Spinal cord (tissue), 10 donors: ENCODE results near the gene EFCC1. TPM values are rescaled to one million over a fixed set of nuclear protein-coding genes. Genes with fewer than 3 reads are reported as not detected.

Experiments used
- DNase-seq, 6 donors: peaks; one replicate each; pipeline versions ENCODE4 v3.0.0 to v3.0.0-alpha.2; 2013 to 2015; ENCODE audit warnings: low spot score in 6 of 6, low read depth in 4 of 6
- H3K27ac ChIP-seq: one replicate; pipeline ENCODE4 v1.5.1; 2013; ENCODE audit warnings: low read depth, low read length, control low read depth
- H3K27me3 ChIP-seq: one replicate; pipeline ENCODE4 v1.6.1; 2013; ENCODE audit warnings: low read length; ENCODE audit not compliant: control insufficient read depth, insufficient read depth
- H3K36me3 ChIP-seq: one replicate; pipeline ENCODE4 v1.6.1; 2013; ENCODE audit warnings: low read length; ENCODE audit not compliant: control insufficient read depth, insufficient read depth
- H3K4me1 ChIP-seq: one replicate; pipeline ENCODE4 v1.6.1; 2013; ENCODE audit warnings: low read length; ENCODE audit not compliant: control insufficient read depth, insufficient read depth
- H3K4me3 ChIP-seq: one replicate; pipeline ENCODE4 v1.5.1; 2013; ENCODE audit warnings: low read depth, low read length, control low read depth
- H3K9me3 ChIP-seq: one replicate; pipeline ENCODE4 v1.6.1; 2013; ENCODE audit warnings: low read length; ENCODE audit not compliant: control insufficient read depth, insufficient read depth
- WGBS: methylation state at CpG from one replicate; pipeline ENCODE4 v1.1.5; 2013; ENCODE audit warnings: missing lambda C conversion rate; ENCODE audit not compliant: insufficient coverage; 5-methylcytosine and 5-hydroxymethylcytosine counted together
- polyA plus RNA-seq, 2 donors: library from polyadenylated mRNA; unstranded; fragments of 120-200 nt; gene quantifications; one replicate each; pipeline ENCODE4 v1.2.1, GENCODE V29; 2013; ENCODE audit not compliant: insufficient read length in 2 of 2
- total RNA-seq, 2 donors: library from RNA; depleted of rRNA in 1 of 2; stranded (reverse); fragments of 120-200 nt in 1 of 2; fragments of >200 nt in 1 of 2; gene quantifications; one replicate each; pipeline versions ENCODE4 v1.2.3 to v1.2.4, GENCODE V29; 2013 to 2014
- donor health status: healthy.

EFCC1 gene
- total and polyA plus RNA-seq, 4 donors, result 0.89 to 5.2 (median 3.0) TPM

DNA sequence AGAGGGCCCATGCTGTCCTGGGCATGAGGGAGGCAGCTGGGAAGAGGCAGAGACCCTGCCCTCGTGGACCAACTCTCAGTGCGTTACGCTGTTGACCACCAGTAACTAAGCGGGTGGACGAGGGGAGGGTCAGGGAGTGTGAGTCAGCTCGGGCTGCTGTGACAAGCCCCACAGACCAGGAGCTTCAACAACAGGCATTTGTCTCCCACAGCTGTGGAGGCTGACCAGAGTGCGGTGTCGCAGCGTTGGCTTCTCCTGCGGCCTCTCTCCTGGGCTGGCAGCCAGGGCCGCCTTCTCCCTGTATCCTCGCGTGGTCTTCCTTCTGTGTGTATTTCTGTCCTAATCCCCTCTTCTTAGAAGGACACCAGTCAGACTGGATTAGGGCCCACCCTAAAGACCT is 13.0 kb downstream of the EFCC1 start:
- no peaks in the 10 kb centered on the region for H3K27me3 ChIP-seq
- DNase-seq, result peak in 1 of 6 donors; percentile 40
- H3K4me3 ChIP-seq, result no peak overlapping the region
- peaks cover 9% of the 10 kb centered on the region for H3K36me3 ChIP-seq
- peaks cover 41% of the 10 kb centered on the region for H3K4me1 ChIP-seq
- WGBS, result 46% methylated on average over 13 of the region's 13 CpGs
- H3K9me3 ChIP-seq, result no peaks in the 10 kb centered on the region
- no peak overlapping the region for H3K27ac ChIP-seq

DNA sequence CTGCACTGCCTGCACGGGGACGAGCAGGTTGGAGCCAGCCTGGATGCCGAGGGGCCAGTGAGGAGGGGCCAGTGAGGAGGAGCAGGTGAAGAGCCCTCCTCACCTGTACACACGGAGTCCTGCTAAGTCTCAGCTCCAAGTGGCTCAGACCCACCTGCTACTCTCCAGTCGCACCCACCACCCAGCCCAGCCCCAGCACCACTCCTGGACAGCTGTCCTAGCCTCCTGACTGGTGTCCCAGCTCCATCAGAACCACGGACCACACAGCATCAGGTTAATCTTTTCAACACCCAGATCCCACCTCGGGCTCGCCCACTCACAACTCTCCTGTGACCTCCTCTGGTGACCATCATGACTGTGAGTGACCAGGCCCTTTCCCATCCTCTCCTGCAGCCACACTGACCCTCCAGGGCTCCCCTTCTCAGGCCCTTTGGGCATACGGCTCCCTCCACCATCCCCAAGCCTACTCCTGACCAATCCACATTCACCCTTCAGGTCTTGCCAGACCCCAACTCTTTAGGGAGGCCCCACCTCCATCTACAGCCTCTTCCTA is 13.8 kb downstream of the EFCC1 start:
- Histone ChIP-seq H3K4me3 (no peak overlapping the region), H3K27ac (no peak overlapping the region)
- WGBS, result 92% methylated on average over 9 of the region's 9 CpGs

DNA sequence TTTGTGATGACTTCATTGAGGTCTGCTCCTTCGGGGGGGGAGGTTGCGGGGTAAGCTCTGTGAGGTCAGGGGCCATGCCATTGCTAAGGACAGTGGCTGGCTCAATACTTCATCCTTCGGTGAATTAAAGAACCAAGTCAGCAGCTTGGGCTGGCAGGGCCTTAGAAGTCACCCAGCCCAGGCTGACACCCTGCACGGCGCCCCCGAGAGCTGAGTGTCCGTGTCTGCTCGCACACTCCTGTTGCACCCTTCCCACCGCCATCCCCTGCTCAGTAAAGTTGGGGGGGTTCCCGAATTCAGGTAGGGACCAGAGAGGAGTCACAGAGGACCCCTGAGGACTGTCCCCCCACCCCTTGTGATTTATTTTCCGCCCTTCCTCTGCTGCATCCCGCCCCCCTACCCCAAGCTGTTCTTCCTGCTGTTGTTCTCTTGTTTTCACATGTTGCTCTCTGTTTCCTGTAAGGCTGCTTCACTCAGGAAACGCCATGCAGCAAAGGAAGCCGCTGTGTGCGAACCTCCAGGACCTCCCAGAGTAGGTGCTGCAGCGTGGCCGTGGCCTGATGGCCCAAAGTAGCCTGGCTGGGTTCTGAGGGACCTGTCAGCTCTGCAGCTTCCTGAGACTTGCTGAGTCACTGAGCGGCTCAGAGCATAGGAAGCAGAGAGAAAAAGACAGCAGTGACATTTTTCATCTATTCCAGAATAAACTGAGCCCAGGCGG is 14.4 kb downstream of the EFCC1 start:
- Histone ChIP-seq H3K27ac (peak overlapping the region; percentile 16), H3K4me1 (peaks cover 35% of the 10 kb centered on the region), H3K27me3 (no peaks in the 10 kb centered on the region), H3K36me3 (peaks cover 9% of the 10 kb centered on the region), H3K4me3 (no peak overlapping the region), H3K9me3 (no peaks in the 10 kb centered on the region)
- DNase-seq, result no peak
- 72% methylated on average over 15 of the region's 19 CpGs for WGBS

More for the DNA sequence above, 13.8 kb downstream of the EFCC1 start:
- peaks cover 9% of the 10 kb centered on the region for H3K36me3 ChIP-seq
- no peak for DNase-seq
- H3K27me3 ChIP-seq, result no peaks in the 10 kb centered on the region
- H3K9me3 ChIP-seq, result no peaks in the 10 kb centered on the region
- H3K4me1 ChIP-seq, result peaks cover 39% of the 10 kb centered on the region

DNA sequence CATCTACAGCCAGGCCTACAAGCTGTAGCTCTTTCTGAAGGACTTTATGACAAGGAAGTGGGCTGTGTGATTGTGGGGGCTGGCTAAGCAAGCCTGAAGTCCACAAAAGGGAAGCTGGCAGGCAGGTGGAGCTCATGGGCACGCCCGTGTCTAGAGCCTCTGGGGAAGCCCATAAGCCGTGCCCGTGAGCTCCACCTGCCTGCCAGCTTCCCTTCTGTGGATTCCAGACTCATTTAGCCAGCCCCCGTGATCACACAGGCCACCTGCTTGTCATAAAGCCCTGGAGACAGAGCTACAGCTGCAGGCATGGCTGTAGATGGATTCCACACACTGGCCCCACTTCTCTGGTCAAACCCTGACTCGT is 15.2 kb downstream of the EFCC1 start:
- Histone ChIP-seq H3K27ac (peak overlapping the region; percentile 16), H3K4me3 (no peak overlapping the region), H3K36me3 (peaks cover 9% of the 10 kb centered on the region), H3K27me3 (no peaks in the 10 kb centered on the region), H3K9me3 (no peaks in the 10 kb centered on the region), H3K4me1 (peaks cover 39% of the 10 kb centered on the region)
- DNase-seq, result peak in 1 of 6 donors; percentile 8
- 40% methylated on average over 6 of the region's 6 CpGs for WGBS

DNA sequence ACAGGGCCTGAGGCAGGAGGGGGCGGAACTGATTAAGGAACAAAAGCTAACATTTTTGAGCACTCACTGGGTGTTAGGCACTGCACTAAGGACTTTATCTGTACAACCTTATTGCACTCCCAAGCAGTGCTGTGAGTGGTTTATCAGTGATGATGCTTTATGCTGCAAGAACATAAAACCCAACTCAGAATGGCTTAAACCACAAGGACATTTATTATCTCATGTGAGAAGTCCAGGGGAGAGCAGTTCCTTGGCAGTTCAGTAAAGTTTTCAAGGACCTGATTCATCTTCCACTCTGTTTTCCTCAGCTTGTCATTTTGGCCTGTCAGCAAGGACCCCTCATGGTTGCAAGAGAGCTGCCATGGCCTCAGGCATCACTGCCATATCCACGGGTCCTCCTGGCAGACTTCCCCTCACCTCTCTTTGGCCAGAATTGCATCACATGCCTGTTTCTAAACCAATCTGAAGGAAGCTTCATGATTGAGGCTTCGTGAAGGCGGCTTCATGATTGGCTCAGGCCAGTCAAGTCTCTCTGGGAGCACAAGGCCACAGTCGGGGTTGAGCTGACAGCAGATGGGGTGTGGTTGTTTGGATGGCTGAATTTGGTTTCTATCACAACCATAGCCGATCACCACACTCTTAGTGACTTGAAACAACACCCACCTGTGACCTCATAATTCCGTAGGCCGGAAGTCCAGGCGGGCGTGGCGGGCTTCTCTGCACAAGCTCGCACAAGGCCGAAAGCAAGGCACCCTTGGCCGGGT is 15.8 kb downstream of the EFCC1 start:
- no peak overlapping the region for H3K4me3 ChIP-seq

DNA sequence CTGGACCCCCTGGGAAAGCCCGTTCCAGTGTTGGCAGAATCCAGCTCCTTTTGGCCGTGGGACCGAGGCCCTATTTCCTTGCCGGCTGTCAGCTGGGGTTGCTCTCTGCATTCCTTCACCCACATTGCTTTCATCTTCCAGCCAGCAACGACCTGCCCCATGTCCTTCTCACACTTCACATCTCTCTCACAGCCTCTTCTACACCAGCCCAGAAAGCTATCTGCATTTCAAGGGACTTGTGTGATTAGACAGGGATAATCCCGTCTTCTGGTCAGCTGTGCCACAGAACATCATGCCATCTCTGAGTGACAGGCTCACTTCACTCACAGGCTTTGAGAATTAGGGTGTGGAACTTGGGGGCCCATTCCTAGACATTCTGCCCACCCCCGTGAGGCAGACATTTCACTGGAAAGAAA is 16.4 kb downstream of the EFCC1 start:
- Histone ChIP-seq H3K4me1 (peaks cover 45% of the 10 kb centered on the region), H3K27me3 (no peaks in the 10 kb centered on the region), H3K27ac (peak overlapping the region; percentile 61), H3K36me3 (peaks cover 9% of the 10 kb centered on the region), H3K9me3 (no peaks in the 10 kb centered on the region), H3K4me3 (no peak overlapping the region)
- no peak for DNase-seq
- WGBS, result 49% methylated on average over 5 of the region's 7 CpGs

More for the DNA sequence above, 15.8 kb downstream of the EFCC1 start:
- no peak for DNase-seq
- Histone ChIP-seq H3K4me1 (peaks cover 40% of the 10 kb centered on the region), H3K27me3 (no peaks in the 10 kb centered on the region), H3K27ac (peak overlapping the region; percentile 61), H3K36me3 (peaks cover 9% of the 10 kb centered on the region), H3K9me3 (no peaks in the 10 kb centered on the region)
- 95% methylated on average over 11 of the region's 14 CpGs for WGBS

DNA sequence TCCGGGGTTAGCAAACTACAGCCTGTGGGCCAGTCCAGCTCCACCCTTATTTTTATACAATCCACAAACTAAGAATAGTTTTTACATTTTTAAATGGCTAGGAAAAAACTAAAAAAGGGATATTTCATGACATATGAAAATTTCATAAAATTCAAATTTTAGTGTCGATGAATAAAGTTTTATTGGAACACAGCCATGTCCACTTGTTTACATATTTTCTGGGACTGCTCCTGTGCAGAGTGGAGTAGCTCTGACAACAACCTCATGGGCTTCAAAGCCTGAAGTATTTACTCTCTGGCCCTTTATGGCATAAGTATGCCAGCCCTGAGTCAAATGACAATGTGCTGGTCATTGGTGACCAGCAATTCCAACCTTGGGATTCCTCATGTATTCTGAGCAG is 17.2 kb downstream of the EFCC1 start:
- no peak for DNase-seq
- WGBS, result no CpG with 5 or more reads among the region's 2 CpGs
- H3K4me1 ChIP-seq, result peaks cover 47% of the 10 kb centered on the region
- no peaks in the 10 kb centered on the region for H3K27me3 ChIP-seq
- peaks cover 9% of the 10 kb centered on the region for H3K36me3 ChIP-seq
- no peak overlapping the region for H3K27ac ChIP-seq
- no peaks in the 10 kb centered on the region for H3K9me3 ChIP-seq
- no peak overlapping the region for H3K4me3 ChIP-seq

DNA sequence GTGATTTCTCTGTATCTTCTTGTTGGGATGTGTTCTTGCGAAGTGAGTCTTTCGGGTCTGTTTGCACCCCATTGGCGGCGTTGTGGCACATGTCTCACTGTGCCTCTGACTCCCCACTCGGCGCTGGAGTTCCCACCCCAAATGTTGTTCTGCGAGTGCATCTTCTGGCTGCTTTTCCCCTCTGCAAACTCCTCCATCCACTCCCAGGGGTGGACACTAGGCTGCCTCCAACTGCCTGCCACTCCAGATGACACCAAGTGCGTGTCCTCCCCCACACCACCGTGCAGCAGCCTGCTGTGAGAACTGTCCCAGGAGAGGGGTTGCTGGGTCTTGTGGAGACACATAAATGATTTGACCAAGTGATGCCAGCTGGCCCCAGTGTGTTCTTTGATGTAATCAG is 17.6 kb downstream of the EFCC1 start:
- 93% methylated on average over 7 of the region's 9 CpGs for WGBS
- no peaks in the 10 kb centered on the region for H3K9me3 ChIP-seq
- H3K4me3 ChIP-seq, result no peak overlapping the region
- peaks cover 44% of the 10 kb centered on the region for H3K4me1 ChIP-seq
- peaks cover 9% of the 10 kb centered on the region for H3K36me3 ChIP-seq
- H3K27me3 ChIP-seq, result no peaks in the 10 kb centered on the region
- DNase-seq, result no peak
- no peak overlapping the region for H3K27ac ChIP-seq

DNA sequence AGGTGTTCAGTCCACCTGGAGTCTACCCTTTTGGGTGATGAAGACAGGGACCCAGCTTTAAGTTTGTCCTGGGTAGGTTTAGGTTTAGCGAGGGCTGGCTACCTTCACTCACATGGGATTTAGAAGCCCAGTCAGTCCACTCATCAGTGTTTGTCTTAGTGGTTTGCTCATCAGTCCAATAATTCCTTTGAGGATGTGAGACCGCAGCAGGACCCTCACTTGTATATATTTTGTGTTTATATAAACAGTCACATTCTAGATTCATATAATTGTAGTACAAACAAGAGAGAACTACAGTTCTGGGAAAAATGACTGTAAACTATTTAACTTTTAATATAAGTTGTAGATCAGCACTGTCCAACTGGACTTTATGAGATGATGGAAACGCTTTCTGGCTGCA is 18.2 kb downstream of the EFCC1 start:
- WGBS, result no CpG with 5 or more reads among the region's 3 CpGs
- Histone ChIP-seq H3K27ac (no peak overlapping the region), H3K9me3 (no peaks in the 10 kb centered on the region), H3K36me3 (peaks cover 9% of the 10 kb centered on the region), H3K4me3 (no peak overlapping the region), H3K27me3 (no peaks in the 10 kb centered on the region), H3K4me1 (peaks cover 39% of the 10 kb centered on the region)
- no peak for DNase-seq
